HepG2 (cell line): ENCODE data around the gene FANK1. TPM values are rescaled to one million over a fixed set of nuclear protein-coding genes. Genes with fewer than 3 reads are reported as not detected.

Source experiments
- ATAC-seq: fragments of 200-7000 bp; cut with Tn5 transposase; 3 replicates; pipeline ENCODE4 v1.9.1; 2020; ENCODE audit warnings: mild to moderate bottlenecking, moderate library complexity
- BruUV-seq: library from RNA; stranded (reverse); fragments of 400-500 nt; replicated peaks from 2 replicates; lab custom pipeline; 2021; lab: Mats Ljungman, UMichigan
- CTCF ChIA-PET: fragments of 300-600 bp; formaldehyde crosslinking; extraction: SDS; loops from one replicate; lab custom pipeline; 2021; ENCODE audit warnings: low total read pairs, inconsistent platforms, low intra/inter-chr PET ratio; lab: Yijun Ruan, JAX
- POLR2A ChIA-PET: fragments of 350-600 bp; sonication (Branson Sonifier 250); formaldehyde crosslinking; loops from one replicate; lab custom pipeline; 2020; ENCODE audit warnings: antibody characterized with exemption, inconsistent platforms; lab: Yijun Ruan, JAX
- DNase-seq: peaks from one replicate; pipeline ENCODE4 v3.0.0-alpha.2; 2015; ENCODE audit warnings: low spot score
- FAIRE-seq: peaks from 3 replicates; lab custom pipeline; 2011; peaks lifted over from hg19 to GRCh38; lab: Jason Lieb, UNC
- H2AFZ ChIP-seq: one replicate; pipeline ENCODE4 v1.6.1; 2011; ENCODE audit warnings: low read length, inconsistent platforms
- H3K27ac ChIP-seq: fragments of 300-600 bp; 3 replicates; pipeline ENCODE4 v1.8.0; 2011; ENCODE audit warnings: mixed run types, mild to moderate bottlenecking, mixed read lengths, low read length, inconsistent platforms; ENCODE audit not compliant: insufficient read depth; ENCODE audit errors: extremely low read length
- H3K27me3 ChIP-seq, 2 experiments: fragments of 200-600 bp in 1 of 2; 2 replicates in 1 of 2; 3 replicates in 1 of 2; pipeline versions ENCODE4 v1.6.0 to v1.8.0; 2011; ENCODE audit warnings: low read length in 2 of 2, mild to moderate bottlenecking in 2 of 2, moderate library complexity in 2 of 2, inconsistent platforms in 1 of 2; ENCODE audit not compliant: insufficient read depth in 2 of 2, control insufficient read depth in 1 of 2
- H3K36me3 ChIP-seq, 2 experiments: fragments of 200-600 bp in 1 of 2; replicated peaks in 1 of 2; 2 replicates in 1 of 2; 3 replicates in 1 of 2; pipeline versions ENCODE4 v1.5.1 to v1.8.0; 2011; ENCODE audit warnings: low read length in 2 of 2, inconsistent platforms in 1 of 2; ENCODE audit not compliant: insufficient read depth in 2 of 2, control insufficient read depth in 1 of 2
- H3K4me1 ChIP-seq: 2 replicates; pipeline ENCODE4 v1.5.1; 2012; ENCODE audit warnings: low read length, inconsistent platforms; ENCODE audit not compliant: insufficient read depth
- H3K4me2 ChIP-seq: 2 replicates; pipeline ENCODE4 v1.6.0; 2011; ENCODE audit warnings: low read depth, low read length, inconsistent platforms
- H3K4me3 ChIP-seq, 3 experiments: fragments of 200-600 bp in 1 of 3; sonication (generic), shearing (Covaris generic) in 1 of 3; replicated peaks in 1 of 3; 2 replicates each; pipeline ENCODE4 v1.5.1; 2011 to 2016; ENCODE audit warnings: low read length in 3 of 3, inconsistent platforms in 2 of 3, low read depth in 2 of 3, mild to moderate bottlenecking in 2 of 3, control low read depth in 1 of 3, mixed read lengths in 1 of 3; ENCODE audit not compliant: insufficient read depth in 1 of 3
- H3K79me2 ChIP-seq: one replicate; pipeline ENCODE4 v1.6.1; 2011; ENCODE audit warnings: low read length, inconsistent platforms; ENCODE audit not compliant: insufficient read depth
- H3K9ac ChIP-seq: 2 replicates; pipeline ENCODE4 v1.6.0; 2011; ENCODE audit warnings: mild to moderate bottlenecking, low read depth, low read length, inconsistent platforms; ENCODE audit not compliant: insufficient read depth
- H3K9me3 ChIP-seq: 2 replicates; pipeline ENCODE4 v1.5.1; 2012; ENCODE audit warnings: mild to moderate bottlenecking, low read length
- H4K20me1 ChIP-seq: 2 replicates; pipeline ENCODE4 v1.6.0; 2011; ENCODE audit warnings: inconsistent platforms, mild to moderate bottlenecking, low read length, moderate library complexity; ENCODE audit not compliant: insufficient read depth
- BRCA1 ChIP-seq: sonication (generic); formaldehyde crosslinking; IDR thresholded peaks from 2 replicates; pipeline ENCODE4 v1.4.0; 2020; ENCODE audit warnings: missing genetic modification reagents
- ELF3 ChIP-seq: IDR thresholded peaks from 2 replicates; pipeline ENCODE4 v1.6.1; 2016; ENCODE audit warnings: missing genetic modification reagents, missing compliant biosample characterization
- MTA1 ChIP-seq: sonication (generic); formaldehyde crosslinking; IDR thresholded peaks from 2 replicates; pipeline ENCODE4 v1.4.0; 2020; ENCODE audit warnings: missing genetic modification reagents, mild to moderate bottlenecking, borderline replicate concordance
- MZF1 ChIP-seq: sonication (generic); formaldehyde crosslinking; IDR thresholded peaks from 2 replicates; pipeline ENCODE4 v1.8.1; 2023; ENCODE audit warnings: mild to moderate bottlenecking, missing genetic modification reagents, borderline replicate concordance
- TEF ChIP-seq: sonication (generic); formaldehyde crosslinking; IDR thresholded peaks from 2 replicates; pipeline ENCODE4 v1.5.0; 2020; ENCODE audit warnings: missing genetic modification reagents
- TGIF2 ChIP-seq: IDR thresholded peaks from 2 replicates; pipeline ENCODE4 v1.6.1; 2016; ENCODE audit warnings: control low read depth, missing compliant biosample characterization
- ZNF230 ChIP-seq: sonication (generic); formaldehyde crosslinking; IDR thresholded peaks from 2 replicates; pipeline ENCODE4 v1.4.0; 2020; ENCODE audit warnings: mild to moderate bottlenecking, missing genetic modification reagents
- ZNF253 ChIP-seq: sonication (generic); formaldehyde crosslinking; IDR thresholded peaks from 2 replicates; pipeline ENCODE4 v1.8.0; 2022; ENCODE audit warnings: mild to moderate bottlenecking, missing genetic modification reagents, borderline replicate concordance
- ZNF383 ChIP-seq: sonication (generic); formaldehyde crosslinking; IDR thresholded peaks from 2 replicates; pipeline ENCODE4 v1.4.0; 2020; ENCODE audit warnings: missing genetic modification reagents, mild to moderate bottlenecking, borderline replicate concordance
- ZSCAN21 ChIP-seq: sonication (generic); formaldehyde crosslinking; IDR thresholded peaks from 2 replicates; pipeline ENCODE4 v1.8.0; 2022; ENCODE audit warnings: mild to moderate bottlenecking, missing genetic modification reagents, moderate library complexity, borderline replicate concordance
- WGBS: methylation state at CpG from one replicate; pipeline ENCODE4 v1.1.6; 2017; ENCODE audit warnings: low lambda C conversion rate; 5-methylcytosine and 5-hydroxymethylcytosine counted together
- in situ Hi-C: cut with HindIII; loops from 2 replicates; pipeline ENCODE4 v1.10.0; 2017; ENCODE audit warnings: low pct_unique_long_range_greater_than_20kb; ENCODE audit not compliant: extremely low pct_ligation_motif_present
- intact Hi-C: fragments of 100-400 bp; cut with micrococcal nuclease; formaldehyde crosslinking; loops from one replicate; pipeline ENCODE4 v1.10.0; 2022; ENCODE audit not compliant: unreplicated experiment
- polyA plus RNA-seq, 8 experiments: library from polyadenylated mRNA; depleted of rRNA in 3 of 8; stranded (reverse) in 7 of 8; unstranded in 1 of 8; fragments of >200 nt; fragmentation: Illumina TruSeq in 4 of 8; extraction: Trizol in 4 of 8; gene quantifications; 2 replicates each; pipeline versions ENCODE4 v1.2.1 to v1.2.3, GENCODE V29; 2011 to 2016; ENCODE audit warnings: low read depth in 4 of 8, missing spikeins in 1 of 8, mixed read lengths in 1 of 8; ENCODE audit not compliant: insufficient read depth in 1 of 8
- total RNA-seq, 5 experiments: library from RNA; depleted of rRNA; stranded (reverse); fragments of >200 nt; fragmentation: Illumina TruSeq; extraction: Trizol; gene quantifications; 2 replicates each; pipeline ENCODE4 v1.2.3, GENCODE V29; 2016; ENCODE audit warnings: low read depth in 1 of 5

The FANK1 gene
- total and polyA plus RNA-seq, 2 of the 13 experiments (the other 11 are each of a cell fraction or from before 2014, with no cell fraction given): 0.22 TPM; not detected in 1

GRCh38 chr10:125991392-125991791 is 95.0 kb downstream of the FANK1 start:
- peaks cover 3 to 42% of the 10 kb centered on the region in 2 experiments; a peak in 4 of 5 replicates for H3K27me3 ChIP-seq
- in situ Hi-C loops: loop anchor here (5.0 to 25.0 kb wide), 2 partner anchors 396 to 511 kb away; partner anchors contain the start of gene ADAM12
- BruUV-seq: no TSS peak
- FAIRE-seq (no peak), ATAC-seq (no peak), DNase-seq (no peak)
- H3K36me3 ChIP-seq: no peaks in the 10 kb centered on the region
- no peaks in the 10 kb centered on the region for H3K4me1 ChIP-seq
- POLR2A ChIA-PET: no interaction called here
- 0% methylated on average over 1 of the region's 1 CpG for whole genome bisulfite sequencing
- TF ChIP-seq ZNF230 (CRISPR knock-in tag) (no peak), BRCA1 (CRISPR knock-in tag) (no peak), TGIF2 (CRISPR knock-in tag) (no peak), ZNF253 (CRISPR knock-in tag) (no peak), ELF3 (CRISPR knock-in tag) (no peak), ZSCAN21 (no peak), MTA1 (CRISPR knock-in tag) (no peak), TEF (CRISPR knock-in tag) (no peak), ZNF383 (CRISPR knock-in tag) (no peak), MZF1 (CRISPR knock-in tag) (no peak)
- H3K27ac ChIP-seq: no peak overlapping the region
- H3K79me2 ChIP-seq: no peaks in the 10 kb centered on the region
- H3K4me2 ChIP-seq: no peak overlapping the region
- intact Hi-C loops: no loop called here
- H2AFZ ChIP-seq: no peak overlapping the region
- H3K4me3 ChIP-seq: no peak overlapping the region
- H4K20me1 ChIP-seq: no peaks in the 10 kb centered on the region
- no peaks in the 10 kb centered on the region for H3K9me3 ChIP-seq
- CTCF ChIA-PET: no interaction called here
- no peak overlapping the region for H3K9ac ChIP-seq
